Brain microvascular endothelial cell (primary cell): Measurements from ENCODE around the gene CADPS.

Experiments
- DNase-seq: peaks from one replicate; pipeline ENCODE4 v3.0.0-alpha.2; 2020
- H3K27ac ChIP-seq: fragments of 250-450 bp; sonication (Bioruptor Pico); 2 replicates; pipeline ENCODE4 v1.5.1; 2020; ENCODE audit warnings: mild to moderate bottlenecking, moderate library complexity
- H3K27me3 ChIP-seq: fragments of 250-450 bp; sonication (Bioruptor Pico); replicated peaks from 2 replicates; pipeline ENCODE4 v1.5.1; 2020; ENCODE audit warnings: mild to moderate bottlenecking
- H3K36me3 ChIP-seq: fragments of 250-450 bp; sonication (Bioruptor Pico); replicated peaks from 2 replicates; pipeline ENCODE4 v1.5.1; 2020; ENCODE audit warnings: mild to moderate bottlenecking
- H3K4me3 ChIP-seq: 2 replicates; pipeline ENCODE4 v1.5.1; 2011; ENCODE audit warnings: low read depth, mild to moderate bottlenecking, control low read depth, low read length, moderate library complexity
- CTCF ChIP-seq: IDR thresholded peaks from 2 replicates; pipeline ENCODE4 v1.5.1; 2011; ENCODE audit warnings: low read depth, mild to moderate bottlenecking, moderate library complexity, low read length, control low read depth, inconsistent platforms; ENCODE audit errors: missing control alignments
- in situ Hi-C: cut with HindIII; loops from 2 replicates; pipeline ENCODE4 v1.10.0; 2017; ENCODE audit warnings: low sequenced_read_pairs, low pct_ligation_motif_present

Gene CADPS

GRCh38 chr3:62818347-62818746, 56.9 kb downstream of the CADPS start:
- DNase-seq, result no peak
- no peaks in the 10 kb centered on the region for H3K27me3 ChIP-seq
- in situ Hi-C loops, result no loop called here
- no peak overlapping the region for H3K4me3 ChIP-seq
- no peak for TF ChIP-seq CTCF
- H3K27ac ChIP-seq, result no peak overlapping the region
- no peaks in the 10 kb centered on the region for H3K36me3 ChIP-seq

- Histone ChIP-seq H3K36me3 (no peaks in the 10 kb centered on the region), H3K27me3 (no peaks in the 10 kb centered on the region), H3K4me3 (no peak overlapping the region), H3K27ac (no peak overlapping the region)
- no peak for DNase-seq
- TF ChIP-seq CTCF, result no peak
- in situ Hi-C loops, result no loop called here
These were observed 57.5 kb downstream of the CADPS start for GRCh38 chr3:62817678-62818077.

- DNase-seq, result no peak
- in situ Hi-C loops, result no loop called here
- Histone ChIP-seq H3K4me3 (no peak overlapping the region), H3K27ac (no peak overlapping the region), H3K27me3 (no peaks in the 10 kb centered on the region), H3K36me3 (no peaks in the 10 kb centered on the region)
- TF ChIP-seq CTCF, result no peak
These were observed 59.2 kb downstream of the CADPS start for GRCh38 chr3:62815981-62816380.

- TF ChIP-seq CTCF, result no peak
- Histone ChIP-seq H3K36me3 (no peaks in the 10 kb centered on the region), H3K27ac (no peak overlapping the region), H3K27me3 (no peaks in the 10 kb centered on the region), H3K4me3 (no peak overlapping the region)
- in situ Hi-C loops, result no loop called here
- no peak for DNase-seq
These were observed 62.6 kb downstream of the CADPS start for GRCh38 chr3:62812631-62813030.

GRCh38 chr3:62811119-62811518, 64.1 kb downstream of the CADPS start:
- Histone ChIP-seq H3K4me3 (no peak overlapping the region), H3K27ac (no peak overlapping the region), H3K27me3 (no peaks in the 10 kb centered on the region), H3K36me3 (no peaks in the 10 kb centered on the region)
- in situ Hi-C loops, result no loop called here
- DNase-seq, result no peak
- no peak for TF ChIP-seq CTCF

GRCh38 chr3:62809369-62809768, 65.8 kb downstream of the CADPS start:
- H3K36me3 ChIP-seq, result no peaks in the 10 kb centered on the region
- in situ Hi-C loops, result no loop called here
- no peak for TF ChIP-seq CTCF
- H3K27me3 ChIP-seq, result no peaks in the 10 kb centered on the region
- no peak overlapping the region for H3K4me3 ChIP-seq
- H3K27ac ChIP-seq, result no peak overlapping the region
- DNase-seq, result no peak
